HepG2 (cell line): ENCODE measurements around the gene BPIFA2. TPM values are rescaled to one million over a fixed set of nuclear protein-coding genes. Genes with fewer than 3 reads are reported as not detected.

Source experiments
- MAFF ChIP-seq: IDR thresholded peaks from 2 replicates; pipeline ENCODE4 v1.6.1; 2011; ENCODE audit warnings: low read depth, low read length, improper control_type of control experiment
- MAFK ChIP-seq, 2 experiments: IDR thresholded peaks in 1 of 2; conservative IDR thresholded peaks in 1 of 2; 2 replicates each; pipeline ENCODE4 v1.6.1; 2011; ENCODE audit warnings: improper control_type of control experiment in 2 of 2, low read length in 2 of 2
- MED1 ChIP-seq: sonication (generic); formaldehyde crosslinking; IDR thresholded peaks from 2 replicates; pipeline ENCODE4 v1.4.0; 2020; ENCODE audit warnings: missing genetic modification reagents
- PBX2 ChIP-seq: IDR thresholded peaks from 2 replicates; pipeline ENCODE4 v1.6.1; 2016; ENCODE audit warnings: control low read depth
- RERE ChIP-seq: IDR thresholded peaks from 2 replicates; pipeline ENCODE4 v1.6.1; 2016; ENCODE audit warnings: low read depth, missing genetic modification reagents, missing compliant biosample characterization
- THYN1 ChIP-seq: sonication (generic); formaldehyde crosslinking; IDR thresholded peaks from 2 replicates; pipeline ENCODE4 v1.8.1; 2023; ENCODE audit warnings: low read depth, mild to moderate bottlenecking, moderate library complexity, missing genetic modification reagents, borderline replicate concordance
- XRCC5 ChIP-seq: fragments of 200-400 bp; formaldehyde crosslinking; optimal IDR thresholded peaks from 2 replicates; pipeline ENCODE3; 2017; ENCODE audit warnings: mild to moderate bottlenecking, low read length
- ZNF44 ChIP-seq: sonication (generic); formaldehyde crosslinking; IDR thresholded peaks from 2 replicates; pipeline ENCODE4 v1.5.1; 2020; ENCODE audit warnings: mild to moderate bottlenecking, missing genetic modification reagents
- ZNF607 ChIP-seq: sonication (generic); formaldehyde crosslinking; IDR thresholded peaks from 2 replicates; pipeline ENCODE4 v1.5.1; 2020; ENCODE audit warnings: missing genetic modification reagents, mild to moderate bottlenecking, borderline replicate concordance
- polyA plus RNA-seq, 8 experiments: library from polyadenylated mRNA; depleted of rRNA in 3 of 8; stranded (reverse) in 7 of 8; unstranded in 1 of 8; fragments of >200 nt; fragmentation: Illumina TruSeq in 4 of 8; extraction: Trizol in 4 of 8; gene quantifications; 2 replicates each; pipeline versions ENCODE4 v1.2.1 to v1.2.3, GENCODE V29; 2011 to 2016; ENCODE audit warnings: low read depth in 4 of 8, missing spikeins in 1 of 8, mixed read lengths in 1 of 8; ENCODE audit not compliant: insufficient read depth in 1 of 8
- total RNA-seq, 5 experiments: library from RNA; depleted of rRNA; stranded (reverse); fragments of >200 nt; fragmentation: Illumina TruSeq; extraction: Trizol; gene quantifications; 2 replicates each; pipeline ENCODE4 v1.2.3, GENCODE V29; 2016; ENCODE audit warnings: low read depth in 1 of 5

The BPIFA2 gene
- total and polyA plus RNA-seq, 2 of the 13 experiments (the other 11 are each of a cell fraction or from before 2014, with no cell fraction given): not detected

GRCh38 chr20:33203444-33203843, 35.5 kb downstream of the BPIFA2 start (continued):
- no peak for TF ChIP-seq RERE
- TF ChIP-seq THYN1 (CRISPR knock-in tag): no peak
- TF ChIP-seq MED1 (CRISPR knock-in tag): no peak
- TF ChIP-seq XRCC5: no peak
- TF ChIP-seq ZNF607 (CRISPR knock-in tag): no peak
- peak; percentile 69 to 70 for TF ChIP-seq MAFK (conservative IDR thresholded peaks at IDR 0.05 in 1 of 2, IDR thresholded peaks at IDR 0.05 in 1 of 2; ENCODE audit: low read length in 2 of 2)
- no peak for TF ChIP-seq ZNF44
- TF ChIP-seq PBX2: no peak
- peak; percentile 42; the same call in 1 of the 2 replicates for TF ChIP-seq MAFF
